IMR-90 (cell line): Measurements from ENCODE around the gene MAP2K5. TPM values are rescaled to one million over a fixed set of nuclear protein-coding genes. Genes with fewer than 3 reads are reported as not detected.

Source experiments
- ATAC-seq: fragments of 200-7000 bp; cut with Tn5 transposase; 2 replicates; pipeline ENCODE4 v1.9.1; 2020; ENCODE audit warnings: low read depth, mild to moderate bottlenecking, moderate library complexity
- BruUV-seq: library from RNA; stranded (reverse); fragments of 400-500 nt; replicated peaks from 2 replicates; lab custom pipeline; 2021; lab: Mats Ljungman, UMichigan
- CTCF ChIA-PET: fragments of 300-600 bp; formaldehyde crosslinking; extraction: SDS; loops from one replicate; lab custom pipeline; 2021; ENCODE audit warnings: antibody characterized with exemption; lab: Yijun Ruan, JAX
- POLR2A ChIA-PET: fragments of 300-600 bp; sonication (Branson Sonifier 250); formaldehyde crosslinking; loops from one replicate; lab custom pipeline; 2022; ENCODE audit warnings: antibody characterized with exemption; ENCODE audit not compliant: unreplicated experiment; lab: Charles Lee
- DNase-seq: peaks from one replicate; pipeline ENCODE4 v3.0.0; 2013
- H2AFZ ChIP-seq: replicated peaks from 2 replicates; pipeline ENCODE3; 2013; ENCODE audit warnings: low read length, mild to moderate bottlenecking; ENCODE audit not compliant: poor library complexity
- H2AK5ac ChIP-seq: 2 replicates; pipeline ENCODE4 v1.6.1; 2013; ENCODE audit warnings: low read depth, low read length, inconsistent platforms
- H2AK9ac ChIP-seq: replicated peaks from 2 replicates; pipeline ENCODE3; 2013; ENCODE audit warnings: mild to moderate bottlenecking, low read depth, low read length, moderate library complexity; ENCODE audit not compliant: poor library complexity
- H2BK120ac ChIP-seq: 2 replicates; pipeline ENCODE4 v1.6.1; 2013; ENCODE audit warnings: low read depth, low read length, inconsistent platforms
- H2BK15ac ChIP-seq: 3 replicates; pipeline ENCODE4 v1.6.1; 2013; ENCODE audit warnings: low read depth, low read length, inconsistent platforms
- H2BK20ac ChIP-seq: 2 replicates; pipeline ENCODE4 v1.6.1; 2013; ENCODE audit warnings: low read depth, mild to moderate bottlenecking, inconsistent platforms, low read length, moderate library complexity
- H2BK5ac ChIP-seq: 2 replicates; pipeline ENCODE4 v1.6.1; 2013; ENCODE audit warnings: mild to moderate bottlenecking, low read depth, low read length, inconsistent platforms; ENCODE audit not compliant: poor library complexity, severe bottlenecking
- H3K14ac ChIP-seq: replicated peaks from 2 replicates; pipeline ENCODE4 v1.6.1; 2013; ENCODE audit warnings: low read depth, low read length, inconsistent platforms
- H3K18ac ChIP-seq: 2 replicates; pipeline ENCODE4 v1.6.1; 2013; ENCODE audit warnings: low read depth, low read length, control low read depth
- H3K23ac ChIP-seq: 2 replicates; pipeline ENCODE4 v1.6.1; 2013; ENCODE audit warnings: low read depth, low read length, inconsistent platforms
- H3K27ac ChIP-seq: 2 replicates; pipeline ENCODE4 v1.5.1; 2013; ENCODE audit warnings: mild to moderate bottlenecking, control low read depth, low read length; ENCODE audit not compliant: insufficient read depth
- H3K27me3 ChIP-seq: 2 replicates; pipeline ENCODE4 v1.6.1; 2013; ENCODE audit warnings: low read length; ENCODE audit not compliant: control insufficient read depth, insufficient read depth
- H3K36me3 ChIP-seq: 2 replicates; pipeline ENCODE4 v1.6.1; 2013; ENCODE audit warnings: low read length, mixed read lengths; ENCODE audit not compliant: control insufficient read depth, insufficient read depth
- H3K4ac ChIP-seq: 2 replicates; pipeline ENCODE4 v1.6.1; 2013; ENCODE audit warnings: low read depth, low read length, inconsistent platforms
- H3K4me1 ChIP-seq: 2 replicates; pipeline ENCODE4 v1.6.1; 2013; ENCODE audit warnings: low read length, mixed read lengths; ENCODE audit not compliant: control insufficient read depth, insufficient read depth
- H3K4me2 ChIP-seq: 2 replicates; pipeline ENCODE4 v1.6.1; 2013; ENCODE audit warnings: low read depth, mild to moderate bottlenecking, control low read depth, low read length, moderate library complexity
- H3K4me3 ChIP-seq: 2 replicates; pipeline ENCODE4 v1.5.1; 2013; ENCODE audit warnings: low read depth, mild to moderate bottlenecking, control low read depth, low read length, moderate library complexity; ENCODE audit not compliant: insufficient read depth
- H3K56ac ChIP-seq: 2 replicates; pipeline ENCODE4 v1.6.1; 2013; ENCODE audit warnings: low read length, inconsistent platforms; ENCODE audit not compliant: insufficient read depth; ENCODE audit errors: extremely low read depth
- H3K79me1 ChIP-seq, 2 experiments: 2 replicates each; pipeline ENCODE4 v1.6.1; 2013; ENCODE audit warnings: low read length in 2 of 2, inconsistent platforms in 1 of 2, low read depth in 1 of 2
- H3K9ac ChIP-seq: 2 replicates; pipeline ENCODE4 v1.6.1; 2013; ENCODE audit warnings: low read depth, low read length, control low read depth
- H3K9me1 ChIP-seq: 2 replicates; pipeline ENCODE4 v1.6.1; 2013; ENCODE audit warnings: low read length, inconsistent platforms; ENCODE audit not compliant: insufficient read depth
- H3K9me3 ChIP-seq: 2 replicates; pipeline ENCODE4 v1.6.1; 2013; ENCODE audit warnings: low read length; ENCODE audit not compliant: control insufficient read depth, insufficient read depth
- H4K20me1 ChIP-seq: 2 replicates; pipeline ENCODE4 v1.6.1; 2013; ENCODE audit warnings: low read length, inconsistent platforms; ENCODE audit not compliant: insufficient read depth
- H4K5ac ChIP-seq: 2 replicates; pipeline ENCODE4 v1.6.1; 2013; ENCODE audit warnings: mild to moderate bottlenecking, low read depth, low read length, control low read depth
- H4K8ac ChIP-seq, 2 experiments: 2 replicates each; pipeline ENCODE4 v1.6.1; 2013; ENCODE audit warnings: low read depth in 2 of 2, low read length in 2 of 2, control low read depth in 1 of 2, inconsistent platforms in 1 of 2
- H4K91ac ChIP-seq: 2 replicates; pipeline ENCODE4 v1.6.1; 2013; ENCODE audit warnings: low read depth, low read length, inconsistent platforms; ENCODE audit not compliant: insufficient read depth
- MAFK ChIP-seq: IDR thresholded peaks from 2 replicates; pipeline ENCODE4 v1.6.1; 2012; ENCODE audit warnings: low read depth, low read length, improper control_type of control experiment
- POLR2A ChIP-seq: IDR thresholded peaks from 2 replicates; pipeline ENCODE4 v1.6.1; 2012; ENCODE audit warnings: mild to moderate bottlenecking, low read depth, low read length
- RCOR1 ChIP-seq: IDR thresholded peaks from 2 replicates; pipeline ENCODE4 v1.6.1; 2012; ENCODE audit warnings: mild to moderate bottlenecking, low read length, improper control_type of control experiment; ENCODE audit not compliant: insufficient replicate concordance
- WGBS, 2 experiments: methylation state at CpG; one replicate each; pipeline versions ENCODE4 v1.1.5 to v1.1.7; 2013; ENCODE audit warnings: missing lambda C conversion rate in 2 of 2; ENCODE audit not compliant: insufficient read length in 1 of 2; ENCODE audit errors: extremely low coverage in 2 of 2; 5-methylcytosine and 5-hydroxymethylcytosine counted together
- dilution Hi-C: fragments of 300-500 bp; cut with HindIII; formaldehyde crosslinking; loops from one replicate; pipeline ENCODE4 v1.14.3; 2018; ENCODE audit warnings: low sequenced_read_pairs; ENCODE audit not compliant: unreplicated experiment
- in situ Hi-C: fragments of 300-500 bp; cut with MboI; formaldehyde crosslinking; loops from 3 replicates; pipeline ENCODE4 v1.14.3; 2019; ENCODE audit warnings: low sequenced_read_pairs, inconsistent platforms, mixed read lengths
- intact Hi-C: fragments of 100-400 bp; cut with micrococcal nuclease; formaldehyde crosslinking; loops from 2 replicates; pipeline ENCODE4 v1.10.0; 2022
- polyA plus RNA-seq, 3 experiments: library from polyadenylated mRNA; depleted of rRNA; stranded (reverse); fragments of >200 nt; gene quantifications; 2 replicates each; pipeline ENCODE4 v1.2.3, GENCODE V29; 2012; ENCODE audit warnings: low replicate concordance in 1 of 3
- total RNA-seq: library from RNA; depleted of rRNA; stranded (reverse); fragments of >200 nt; gene quantifications from 2 replicates; pipeline ENCODE4 v1.2.3, GENCODE V29; 2012
- TF ChIP-seq, protein P1 (sequence below): fragments of 150-350 bp; IDR thresholded peaks from 2 replicates; pipeline ENCODE4 v1.6.1; 2017; ENCODE audit warnings: mild to moderate bottlenecking, antibody characterized with exemption, low read length, low read depth

The MAP2K5 gene
- total and polyA plus RNA-seq, 2 of the 4 experiments (the other 2 are of a cell fraction), result 1.6 to 6.1 TPM

DNA sequence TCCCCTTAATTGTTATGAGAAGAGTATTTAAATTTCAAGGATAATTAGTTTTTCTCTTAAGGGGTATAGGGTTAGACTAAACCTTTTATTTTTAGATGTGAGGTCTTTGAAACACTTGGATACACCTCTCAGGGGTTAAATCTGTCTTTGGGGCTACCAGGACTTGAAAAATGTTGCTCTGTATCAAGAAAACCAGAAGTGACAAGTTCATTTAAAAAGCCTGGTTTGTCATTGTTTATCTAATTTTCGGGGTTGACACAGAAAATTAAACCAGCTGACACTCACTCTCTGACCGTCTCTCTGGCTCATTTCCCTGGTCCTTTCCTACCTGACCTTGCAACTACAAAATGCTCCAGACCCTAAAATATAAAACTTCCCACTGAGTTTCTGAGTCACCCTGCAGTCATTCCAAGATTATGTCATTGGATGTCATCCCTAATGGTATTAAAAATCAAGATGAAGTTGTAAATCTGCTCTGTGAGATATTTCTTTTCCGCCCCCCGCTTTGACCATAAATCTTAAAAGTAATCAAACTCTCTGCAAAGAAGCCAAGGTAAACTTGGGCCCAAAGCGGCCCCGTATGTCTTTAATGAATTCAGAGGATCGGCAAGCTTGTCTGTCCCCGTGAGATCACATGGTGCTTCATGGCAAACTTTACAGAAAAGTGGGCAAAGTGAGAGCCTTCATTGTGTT lies 249.9 kb downstream of the MAP2K5 start:
- Histone ChIP-seq H2BK15ac (no peak overlapping the region), H3K4me1 (no peaks in the 10 kb centered on the region), H4K8ac (no peak overlapping the region), H3K23ac (no peak overlapping the region), H3K9me3 (peaks cover 5% of the 10 kb centered on the region), H3K14ac (no peak overlapping the region), H3K18ac (no peak overlapping the region), H3K9ac (no peak overlapping the region), H2AFZ (no peak overlapping the region), H2AK5ac (no peak overlapping the region), H2AK9ac (no peak overlapping the region), H3K4ac (no peak overlapping the region), H2BK5ac (no peak overlapping the region), H3K9me1 (no peaks in the 10 kb centered on the region), H3K36me3 (no peaks in the 10 kb centered on the region; the same call in 1 of the 2 replicates), H3K56ac (no peak overlapping the region), H3K27me3 (no peaks in the 10 kb centered on the region), H2BK120ac (no peak overlapping the region), H4K20me1 (no peaks in the 10 kb centered on the region), H4K91ac (no peak overlapping the region), H4K5ac (no peak overlapping the region), H3K27ac (no peak overlapping the region), H2BK20ac (no peak overlapping the region), H3K79me1 (no peaks in the 10 kb centered on the region), H3K4me2 (no peak overlapping the region), H3K4me3 (no peak overlapping the region)
- 13% methylated on average over 1 of the region's 8 CpGs; no CpG with 5 or more reads in 1 of the 2 experiments for WGBS, 2 experiments
- DNase-seq, result no peak
- TF ChIP-seq RCOR1 (no peak), POLR2A (no peak), MAFK (no peak)
- TF ChIP-seq, protein P1, sequence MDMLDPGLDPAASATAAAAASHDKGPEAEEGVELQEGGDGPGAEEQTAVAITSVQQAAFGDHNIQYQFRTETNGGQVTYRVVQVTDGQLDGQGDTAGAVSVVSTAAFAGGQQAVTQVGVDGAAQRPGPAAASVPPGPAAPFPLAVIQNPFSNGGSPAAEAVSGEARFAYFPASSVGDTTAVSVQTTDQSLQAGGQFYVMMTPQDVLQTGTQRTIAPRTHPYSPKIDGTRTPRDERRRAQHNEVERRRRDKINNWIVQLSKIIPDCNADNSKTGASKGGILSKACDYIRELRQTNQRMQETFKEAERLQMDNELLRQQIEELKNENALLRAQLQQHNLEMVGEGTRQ, result no peak
- intact Hi-C loops, result no loop called here
- no peak for ATAC-seq
- BruUV-seq, result no TSS peak
- ChIA-PET POLR2A (no interaction called here), CTCF (no interaction called here)
- dilution Hi-C loops, result no loop called here
- in situ Hi-C loops, result no loop called here
